Endothelial cell of umbilical vein (primary cell): ENCODE measurements around the gene MAD2L2. TPM values are rescaled to one million over a fixed set of nuclear protein-coding genes. Genes with fewer than 3 reads are reported as not detected.

Source experiments
- BruUV-seq: library from RNA; stranded (reverse); fragments of 400-500 nt; replicated peaks from 2 replicates; lab custom pipeline; 2021; lab: Mats Ljungman, UMichigan
- CTCF ChIA-PET: fragments of 300-600, 350-600 bp; sonication (Branson Sonifier 250); formaldehyde crosslinking; loops from one replicate; lab custom pipeline; 2021; ENCODE audit warnings: antibody characterized with exemption, inconsistent platforms; lab: Charles Lee
- POLR2A ChIA-PET: fragments of 300-600, 350-600 bp; sonication (Branson Sonifier 250); formaldehyde crosslinking; loops from one replicate; lab custom pipeline; 2021; ENCODE audit warnings: antibody characterized with exemption, inconsistent platforms; lab: Charles Lee
- DNase-seq: peaks from one replicate; pipeline ENCODE4 v3.0.0-alpha.2; 2011; ENCODE audit warnings: low read depth, low spot score
- FAIRE-seq: peaks from 2 replicates; lab custom pipeline; 2011; peaks lifted over from hg19 to GRCh38; lab: Jason Lieb, UNC
- H2AFZ ChIP-seq: 2 replicates; pipeline ENCODE4 v1.6.0; 2012; ENCODE audit warnings: low read depth, low read length, control low read depth, inconsistent platforms
- H3K27ac ChIP-seq: 2 replicates; pipeline ENCODE4 v1.5.1; 2011; ENCODE audit warnings: low read depth, mild to moderate bottlenecking, control low read depth, low read length, moderate library complexity; ENCODE audit not compliant: insufficient read depth
- H3K27me3 ChIP-seq, 2 experiments: 2 replicates each; pipeline versions ENCODE4 v1.6.0 to v1.6.1; 2011; ENCODE audit warnings: low read length in 2 of 2, mixed read lengths in 1 of 2; ENCODE audit not compliant: control insufficient read depth in 2 of 2, insufficient read depth in 2 of 2
- H3K36me3 ChIP-seq, 2 experiments: 2 replicates in 1 of 2; 3 replicates in 1 of 2; pipeline ENCODE4 v1.5.1; 2011; ENCODE audit warnings: low read length in 2 of 2, mild to moderate bottlenecking in 1 of 2, moderate library complexity in 1 of 2; ENCODE audit not compliant: control insufficient read depth in 2 of 2, insufficient read depth in 2 of 2; ENCODE audit errors: extremely low read depth in 1 of 2
- H3K4me1 ChIP-seq: 3 replicates; pipeline ENCODE4 v1.5.1; 2011; ENCODE audit warnings: mild to moderate bottlenecking, low read length; ENCODE audit not compliant: control insufficient read depth, insufficient read depth; ENCODE audit errors: extremely low read depth
- H3K4me2 ChIP-seq: 2 replicates; pipeline ENCODE4 v1.6.1; 2011; ENCODE audit warnings: low read length, control low read depth, mixed read lengths; ENCODE audit not compliant: insufficient read depth
- H3K4me3 ChIP-seq, 3 experiments: fragments of 200-600 bp in 1 of 3; sonication (generic), shearing (Covaris generic) in 1 of 3; replicated peaks in 1 of 3; 2 replicates each; pipeline ENCODE4 v1.5.1; 2011 to 2016; ENCODE audit warnings: control low read depth in 3 of 3, low read length in 3 of 3, mild to moderate bottlenecking in 2 of 3, inconsistent platforms in 1 of 3, low read depth in 1 of 3, moderate library complexity in 1 of 3; ENCODE audit not compliant: insufficient read depth in 1 of 3
- H3K79me2 ChIP-seq: 2 replicates; pipeline ENCODE4 v1.6.0; 2012; ENCODE audit warnings: low read length, inconsistent platforms; ENCODE audit not compliant: control insufficient read depth, insufficient read depth
- H3K9ac ChIP-seq: replicated peaks from 2 replicates; pipeline ENCODE3; 2011; ENCODE audit warnings: low read length, control low read depth; ENCODE audit not compliant: insufficient read depth; ENCODE audit errors: extremely low read depth
- H3K9me1 ChIP-seq: replicated peaks from 3 replicates; pipeline ENCODE4 v1.6.0; 2011; ENCODE audit warnings: mild to moderate bottlenecking, low read length; ENCODE audit not compliant: control insufficient read depth, insufficient read depth; ENCODE audit errors: extremely low read depth
- H3K9me3 ChIP-seq: replicated peaks from 2 replicates; pipeline ENCODE4 v1.5.1; 2012; ENCODE audit warnings: low read length, inconsistent platforms; ENCODE audit not compliant: control insufficient read depth, insufficient read depth
- H4K20me1 ChIP-seq: replicated peaks from 2 replicates; pipeline ENCODE3; 2011; ENCODE audit warnings: mild to moderate bottlenecking, low read length; ENCODE audit not compliant: control insufficient read depth, insufficient read depth; ENCODE audit errors: extremely low read depth
- EZH2 ChIP-seq: IDR thresholded peaks from 2 replicates; pipeline ENCODE4 v1.6.1; 2012; ENCODE audit warnings: borderline replicate concordance, low read depth, mild to moderate bottlenecking, moderate library complexity, low read length, inconsistent platforms; ENCODE audit not compliant: severe bottlenecking
- FOS ChIP-seq: IDR thresholded peaks from 2 replicates; pipeline ENCODE4 v1.6.1; 2011; ENCODE audit warnings: mild to moderate bottlenecking, low read length, moderate library complexity, borderline replicate concordance; ENCODE audit not compliant: insufficient read depth
- GATA2 ChIP-seq: IDR thresholded peaks from 2 replicates; pipeline ENCODE4 v1.7.0; 2011; ENCODE audit warnings: low read depth, mild to moderate bottlenecking, moderate library complexity, mixed read lengths, low read length; ENCODE audit not compliant: insufficient read length, insufficient read depth
- JUN ChIP-seq: IDR thresholded peaks from 2 replicates; pipeline ENCODE4 v1.6.1; 2011; ENCODE audit warnings: borderline replicate concordance, low read depth; ENCODE audit not compliant: insufficient read length, insufficient read depth
- MYC ChIP-seq: IDR thresholded peaks from one replicate; pipeline ENCODE4 v1.6.1; 2011; ENCODE audit warnings: mild to moderate bottlenecking, low read depth, low read length
- POLR2A ChIP-seq: IDR thresholded peaks from 2 replicates; pipeline ENCODE4 v1.6.1; 2012; ENCODE audit warnings: low read depth, mild to moderate bottlenecking, control low read depth, low read length
- dilution Hi-C: fragments of 300-500 bp; cut with MboI; formaldehyde crosslinking; loops from one replicate; pipeline ENCODE4 v1.15.0; 2019; ENCODE audit warnings: low sequenced_read_pairs; ENCODE audit not compliant: extremely low pct_ligation_motif_present
- intact Hi-C: fragments of 100-400 bp; cut with micrococcal nuclease; formaldehyde crosslinking; loops from one replicate; pipeline ENCODE4 v1.10.0; 2022
- polyA plus RNA-seq, 4 experiments: library from polyadenylated mRNA; depleted of rRNA in 3 of 4; stranded (reverse) in 3 of 4; unstranded in 1 of 4; fragments of >200 nt; gene quantifications; 2 replicates each; pipeline versions ENCODE4 v1.2.1 to v1.2.3, GENCODE V29; 2011 to 2012; ENCODE audit warnings: missing spikeins in 1 of 4
- total RNA-seq: library from RNA; stranded (reverse); gene quantifications from 2 replicates; pipeline ENCODE4 v1.2.3, GENCODE V29; 2021
- TF ChIP-seq, protein P1 (sequence below), 2 donors: IDR thresholded peaks; 1 replicate in 1 of 2; 2 replicates in 1 of 2; pipeline ENCODE4 v1.5.1; 2011; ENCODE audit warnings: low read length in 2 of 2, mild to moderate bottlenecking in 2 of 2, moderate library complexity in 2 of 2, control low read depth in 1 of 2, inconsistent platforms in 1 of 2, low read depth in 1 of 2; ENCODE audit not compliant: insufficient read depth in 1 of 2; ENCODE audit errors: extremely low read depth in 1 of 2
- TF ChIP-seq, protein P2 (sequence below): IDR thresholded peaks from 2 replicates; pipeline ENCODE4 v1.6.1; 2011; ENCODE audit not compliant: insufficient read depth, insufficient read length

The MAD2L2 gene
- total and polyA plus RNA-seq, 2 donors (not counting 3 experiments of a cell fraction or from before 2014, with no cell fraction given), result 35.9 to 74.2 TPM

DNA sequence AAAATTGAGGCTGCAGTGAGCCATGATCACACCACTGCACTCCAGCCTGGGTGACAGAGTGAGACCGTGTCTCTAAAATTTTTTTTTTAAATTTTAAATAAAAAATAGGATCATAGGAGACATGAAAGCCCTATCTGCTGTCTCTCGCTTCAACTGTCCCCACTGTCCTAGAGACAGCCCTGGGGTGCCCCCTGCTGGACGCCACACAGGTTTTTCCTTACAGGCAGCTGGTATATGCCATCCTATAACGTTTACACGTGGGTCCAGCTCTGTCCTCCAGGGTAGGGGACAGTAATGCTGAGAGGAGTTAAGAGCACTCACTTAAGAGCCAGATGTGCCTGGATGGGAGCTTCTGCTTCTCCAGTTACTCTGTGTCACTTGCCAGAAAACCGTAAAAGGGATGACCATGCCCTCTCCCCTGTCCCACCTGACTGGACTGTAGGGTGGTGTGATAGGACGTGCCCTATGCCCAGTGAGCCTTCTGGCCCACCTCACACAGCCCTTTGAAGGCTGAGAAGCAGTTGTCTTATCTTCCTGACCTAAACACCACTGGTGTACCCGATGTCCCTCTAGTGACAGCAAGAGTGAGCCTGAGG lies 35.2 kb downstream of the MAD2L2 start:
- H3K79me2 ChIP-seq, result no peaks in the 10 kb centered on the region
- H3K4me2 ChIP-seq, result no peak overlapping the region
- no peak overlapping the region for H3K27ac ChIP-seq
- no peaks in the 10 kb centered on the region for H3K9me1 ChIP-seq
- TF ChIP-seq FOS (no peak), POLR2A (no peak), JUN (no peak), GATA2 (no peak), MYC (no peak), EZH2 (no peak)
- TF ChIP-seq, protein P1, sequence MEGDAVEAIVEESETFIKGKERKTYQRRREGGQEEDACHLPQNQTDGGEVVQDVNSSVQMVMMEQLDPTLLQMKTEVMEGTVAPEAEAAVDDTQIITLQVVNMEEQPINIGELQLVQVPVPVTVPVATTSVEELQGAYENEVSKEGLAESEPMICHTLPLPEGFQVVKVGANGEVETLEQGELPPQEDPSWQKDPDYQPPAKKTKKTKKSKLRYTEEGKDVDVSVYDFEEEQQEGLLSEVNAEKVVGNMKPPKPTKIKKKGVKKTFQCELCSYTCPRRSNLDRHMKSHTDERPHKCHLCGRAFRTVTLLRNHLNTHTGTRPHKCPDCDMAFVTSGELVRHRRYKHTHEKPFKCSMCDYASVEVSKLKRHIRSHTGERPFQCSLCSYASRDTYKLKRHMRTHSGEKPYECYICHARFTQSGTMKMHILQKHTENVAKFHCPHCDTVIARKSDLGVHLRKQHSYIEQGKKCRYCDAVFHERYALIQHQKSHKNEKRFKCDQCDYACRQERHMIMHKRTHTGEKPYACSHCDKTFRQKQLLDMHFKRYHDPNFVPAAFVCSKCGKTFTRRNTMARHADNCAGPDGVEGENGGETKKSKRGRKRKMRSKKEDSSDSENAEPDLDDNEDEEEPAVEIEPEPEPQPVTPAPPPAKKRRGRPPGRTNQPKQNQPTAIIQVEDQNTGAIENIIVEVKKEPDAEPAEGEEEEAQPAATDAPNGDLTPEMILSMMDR (IDR thresholded peaks at IDR 0.05; ENCODE audit: extremely low read depth in 1 of 2, insufficient read depth in 1 of 2, low read depth in 1 of 2, low read length in 2 of 2), result peak; percentile 72 to 84
- TF ChIP-seq, protein P2, sequence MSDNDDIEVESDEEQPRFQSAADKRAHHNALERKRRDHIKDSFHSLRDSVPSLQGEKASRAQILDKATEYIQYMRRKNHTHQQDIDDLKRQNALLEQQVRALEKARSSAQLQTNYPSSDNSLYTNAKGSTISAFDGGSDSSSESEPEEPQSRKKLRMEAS, result no peak
- H3K4me1 ChIP-seq, result no peaks in the 10 kb centered on the region
- ChIA-PET POLR2A (interaction anchor here (1.2 kb wide), 1 partner anchor 609 kb away, joined by 3 read pairs; no protein-coding TSS in a partner anchor), CTCF (interaction anchor here (0.6 to 12.8 kb wide), 50 partner anchors 8 to 644 kb away, joined by 3 to 373 read pairs (median 4); partner anchors contain the start of genes AGTRAP, ANGPTL7, EXOSC10 and FBXO2)
- no peaks in the 10 kb centered on the region for H4K20me1 ChIP-seq
- H3K9ac ChIP-seq, result no peak overlapping the region
- H3K36me3 ChIP-seq, result no peaks in the 10 kb centered on the region
- H3K9me3 ChIP-seq, result no peaks in the 10 kb centered on the region
- H2AFZ ChIP-seq, result no peak overlapping the region
- no peak overlapping the region for H3K4me3 ChIP-seq
- intact Hi-C loops, result no loop called here
- dilution Hi-C loops, result no loop called here
- FAIRE-seq, result peak; percentile 94
- peak; percentile 64 for DNase-seq
- no TSS peak for BruUV-seq
- H3K27me3 ChIP-seq, result no peaks in the 10 kb centered on the region
